Neural cell (in vitro differentiated cells): ENCODE measurements around the gene CARD14. TPM values are rescaled to one million over a fixed set of nuclear protein-coding genes. Genes with fewer than 3 reads are reported as not detected.

ENCODE experiments used
- H2AFZ ChIP-seq: fragments of 200-600, 300-800 bp; sonication (generic), shearing (Covaris generic); 2 replicates; pipeline ENCODE4 v1.6.0; 2014; ENCODE audit warnings: low read depth, mild to moderate bottlenecking, antibody characterized with exemption, low read length, moderate library complexity
- H3F3A ChIP-seq: fragments of 200-600 bp; shearing (Covaris generic); 2 replicates; pipeline ENCODE4 v1.6.1; 2016; ENCODE audit warnings: mild to moderate bottlenecking, moderate library complexity, mixed read lengths, antibody characterized with exemption, low read length; ENCODE audit not compliant: insufficient read depth, poor library complexity, severe bottlenecking
- H3K27ac ChIP-seq: fragments of 200-600, 300-800 bp; sonication (generic), shearing (Covaris generic); 2 replicates; pipeline ENCODE4 v1.5.1; 2014; ENCODE audit warnings: mild to moderate bottlenecking, low read length, moderate library complexity
- H3K27me3 ChIP-seq: fragments of 300-800, 200-600 bp; sonication (generic), shearing (Covaris generic); 2 replicates; pipeline ENCODE4 v1.6.0; 2014; ENCODE audit warnings: mild to moderate bottlenecking, low read depth, low read length, moderate library complexity; ENCODE audit not compliant: insufficient read depth
- H3K36me3 ChIP-seq: fragments of 300-800, 200-600 bp; sonication (generic), shearing (Covaris generic); 2 replicates; pipeline ENCODE4 v1.5.1; 2014; ENCODE audit warnings: mild to moderate bottlenecking, antibody characterized with exemption, low read length, moderate library complexity; ENCODE audit not compliant: insufficient read depth
- H3K4me2 ChIP-seq: fragments of 300-800, 200-600 bp; sonication (generic), shearing (Covaris generic); 2 replicates; pipeline ENCODE4 v1.6.0; 2014; ENCODE audit warnings: mild to moderate bottlenecking, low read length
- H3K4me3 ChIP-seq: fragments of 300-800, 200-600 bp; sonication (generic), shearing (Covaris generic); 2 replicates; pipeline ENCODE4 v1.5.1; 2014; ENCODE audit warnings: mild to moderate bottlenecking, low read length, moderate library complexity
- H3K79me2 ChIP-seq: fragments of 200-600 bp; shearing (Covaris generic); replicated peaks from 2 replicates; pipeline ENCODE4 v1.6.0; 2014; ENCODE audit warnings: mild to moderate bottlenecking, low read length, moderate library complexity; ENCODE audit not compliant: insufficient read depth
- H3K9ac ChIP-seq: fragments of 300-800, 200-600 bp; sonication (generic), shearing (Covaris generic); 2 replicates; pipeline ENCODE4 v1.6.1; 2016; ENCODE audit warnings: mild to moderate bottlenecking, low read length, mixed read lengths
- H3K9me2 ChIP-seq: fragments of 200-600 bp; shearing (Covaris generic); 2 replicates; pipeline ENCODE4 v1.6.1; 2016; ENCODE audit warnings: mild to moderate bottlenecking, low read length, mixed read lengths; ENCODE audit not compliant: insufficient read depth
- H3K9me3 ChIP-seq: fragments of 200-600, 300-800 bp; sonication (generic), shearing (Covaris generic); 2 replicates; pipeline ENCODE4 v1.6.1; 2016; ENCODE audit warnings: mild to moderate bottlenecking, mixed run types, low read length, moderate library complexity, mixed read lengths
- H4K20me1 ChIP-seq: fragments of 200-600 bp; shearing (Covaris generic); 2 replicates; pipeline ENCODE4 v1.6.1; 2016; ENCODE audit warnings: mild to moderate bottlenecking, mixed run types; ENCODE audit not compliant: insufficient read depth
- EP300 ChIP-seq: fragments of 450-650 bp; conservative IDR thresholded peaks from 2 replicates; pipeline ENCODE4 v1.6.1; 2014; ENCODE audit warnings: antibody characterized with exemption, mild to moderate bottlenecking, moderate library complexity; ENCODE audit not compliant: poor library complexity, severe bottlenecking
- EZH2 ChIP-seq: fragments of 200-600, 300-800 bp; shearing (Covaris generic), sonication (generic); IDR thresholded peaks from 2 replicates; pipeline ENCODE4 v1.6.1; 2014; ENCODE audit warnings: antibody characterized with exemption, low read length, borderline replicate concordance, mild to moderate bottlenecking; ENCODE audit not compliant: insufficient read depth, poor library complexity, severe bottlenecking
- MXI1 ChIP-seq: fragments of 450-650 bp; conservative IDR thresholded peaks from 2 replicates; pipeline ENCODE4 v1.6.1; 2014; ENCODE audit warnings: antibody characterized with exemption, mild to moderate bottlenecking; ENCODE audit not compliant: poor library complexity, severe bottlenecking
- POLR2AphosphoS5 ChIP-seq: IDR thresholded peaks from 2 replicates; pipeline ENCODE4 v1.6.1; 2012
- RAD21 ChIP-seq: fragments of 450-650 bp; conservative IDR thresholded peaks from 2 replicates; pipeline ENCODE4 v1.6.1; 2014; ENCODE audit warnings: antibody characterized with exemption, mild to moderate bottlenecking, moderate library complexity
- SMC3 ChIP-seq: fragments of 450-650 bp; conservative IDR thresholded peaks from 2 replicates; pipeline ENCODE4 v1.6.1; 2014; ENCODE audit warnings: antibody characterized with exemption, mild to moderate bottlenecking, moderate library complexity; ENCODE audit not compliant: poor library complexity
- TAF1 ChIP-seq: IDR thresholded peaks from 2 replicates; pipeline ENCODE4 v1.6.1; 2012; ENCODE audit warnings: low read depth
- polyA plus RNA-seq: library from polyadenylated mRNA; depleted of rRNA; stranded (reverse); fragments of >200 nt; gene quantifications from 2 replicates; pipeline ENCODE4 v1.2.3, GENCODE V29; 2014
- TF ChIP-seq, protein P1 (sequence below): fragments of 450-650 bp; IDR thresholded peaks from 2 replicates; pipeline ENCODE4 v1.5.1; 2014; ENCODE audit warnings: antibody characterized with exemption, mild to moderate bottlenecking, moderate library complexity; ENCODE audit not compliant: poor library complexity, severe bottlenecking
- TF ChIP-seq, protein P2 (sequence below): IDR thresholded peaks from 2 replicates; pipeline ENCODE4 v1.6.1; 2012; ENCODE audit warnings: borderline replicate concordance

CARD14 gene
- polyA plus RNA-seq, 1 donor from 2014 or later, result 0.12 TPM

GRCh38 chr17:80195141-80195540, 25.3 kb downstream of the CARD14 start:
- TF ChIP-seq POLR2AphosphoS5, result no peak
- no peak for TF ChIP-seq EP300
- no peak for TF ChIP-seq SMC3
- no peak for TF ChIP-seq TAF1
- no peak for TF ChIP-seq MXI1
- no peak for TF ChIP-seq RAD21
- TF ChIP-seq EZH2, result no peak
- TF ChIP-seq, protein P1, sequence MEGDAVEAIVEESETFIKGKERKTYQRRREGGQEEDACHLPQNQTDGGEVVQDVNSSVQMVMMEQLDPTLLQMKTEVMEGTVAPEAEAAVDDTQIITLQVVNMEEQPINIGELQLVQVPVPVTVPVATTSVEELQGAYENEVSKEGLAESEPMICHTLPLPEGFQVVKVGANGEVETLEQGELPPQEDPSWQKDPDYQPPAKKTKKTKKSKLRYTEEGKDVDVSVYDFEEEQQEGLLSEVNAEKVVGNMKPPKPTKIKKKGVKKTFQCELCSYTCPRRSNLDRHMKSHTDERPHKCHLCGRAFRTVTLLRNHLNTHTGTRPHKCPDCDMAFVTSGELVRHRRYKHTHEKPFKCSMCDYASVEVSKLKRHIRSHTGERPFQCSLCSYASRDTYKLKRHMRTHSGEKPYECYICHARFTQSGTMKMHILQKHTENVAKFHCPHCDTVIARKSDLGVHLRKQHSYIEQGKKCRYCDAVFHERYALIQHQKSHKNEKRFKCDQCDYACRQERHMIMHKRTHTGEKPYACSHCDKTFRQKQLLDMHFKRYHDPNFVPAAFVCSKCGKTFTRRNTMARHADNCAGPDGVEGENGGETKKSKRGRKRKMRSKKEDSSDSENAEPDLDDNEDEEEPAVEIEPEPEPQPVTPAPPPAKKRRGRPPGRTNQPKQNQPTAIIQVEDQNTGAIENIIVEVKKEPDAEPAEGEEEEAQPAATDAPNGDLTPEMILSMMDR, result no peak
- TF ChIP-seq, protein P2, sequence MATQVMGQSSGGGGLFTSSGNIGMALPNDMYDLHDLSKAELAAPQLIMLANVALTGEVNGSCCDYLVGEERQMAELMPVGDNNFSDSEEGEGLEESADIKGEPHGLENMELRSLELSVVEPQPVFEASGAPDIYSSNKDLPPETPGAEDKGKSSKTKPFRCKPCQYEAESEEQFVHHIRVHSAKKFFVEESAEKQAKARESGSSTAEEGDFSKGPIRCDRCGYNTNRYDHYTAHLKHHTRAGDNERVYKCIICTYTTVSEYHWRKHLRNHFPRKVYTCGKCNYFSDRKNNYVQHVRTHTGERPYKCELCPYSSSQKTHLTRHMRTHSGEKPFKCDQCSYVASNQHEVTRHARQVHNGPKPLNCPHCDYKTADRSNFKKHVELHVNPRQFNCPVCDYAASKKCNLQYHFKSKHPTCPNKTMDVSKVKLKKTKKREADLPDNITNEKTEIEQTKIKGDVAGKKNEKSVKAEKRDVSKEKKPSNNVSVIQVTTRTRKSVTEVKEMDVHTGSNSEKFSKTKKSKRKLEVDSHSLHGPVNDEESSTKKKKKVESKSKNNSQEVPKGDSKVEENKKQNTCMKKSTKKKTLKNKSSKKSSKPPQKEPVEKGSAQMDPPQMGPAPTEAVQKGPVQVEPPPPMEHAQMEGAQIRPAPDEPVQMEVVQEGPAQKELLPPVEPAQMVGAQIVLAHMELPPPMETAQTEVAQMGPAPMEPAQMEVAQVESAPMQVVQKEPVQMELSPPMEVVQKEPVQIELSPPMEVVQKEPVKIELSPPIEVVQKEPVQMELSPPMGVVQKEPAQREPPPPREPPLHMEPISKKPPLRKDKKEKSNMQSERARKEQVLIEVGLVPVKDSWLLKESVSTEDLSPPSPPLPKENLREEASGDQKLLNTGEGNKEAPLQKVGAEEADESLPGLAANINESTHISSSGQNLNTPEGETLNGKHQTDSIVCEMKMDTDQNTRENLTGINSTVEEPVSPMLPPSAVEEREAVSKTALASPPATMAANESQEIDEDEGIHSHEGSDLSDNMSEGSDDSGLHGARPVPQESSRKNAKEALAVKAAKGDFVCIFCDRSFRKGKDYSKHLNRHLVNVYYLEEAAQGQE, result no peak
- H3K4me2 ChIP-seq, result no peak overlapping the region
- no peaks in the 10 kb centered on the region for H3F3A ChIP-seq

DNA sequence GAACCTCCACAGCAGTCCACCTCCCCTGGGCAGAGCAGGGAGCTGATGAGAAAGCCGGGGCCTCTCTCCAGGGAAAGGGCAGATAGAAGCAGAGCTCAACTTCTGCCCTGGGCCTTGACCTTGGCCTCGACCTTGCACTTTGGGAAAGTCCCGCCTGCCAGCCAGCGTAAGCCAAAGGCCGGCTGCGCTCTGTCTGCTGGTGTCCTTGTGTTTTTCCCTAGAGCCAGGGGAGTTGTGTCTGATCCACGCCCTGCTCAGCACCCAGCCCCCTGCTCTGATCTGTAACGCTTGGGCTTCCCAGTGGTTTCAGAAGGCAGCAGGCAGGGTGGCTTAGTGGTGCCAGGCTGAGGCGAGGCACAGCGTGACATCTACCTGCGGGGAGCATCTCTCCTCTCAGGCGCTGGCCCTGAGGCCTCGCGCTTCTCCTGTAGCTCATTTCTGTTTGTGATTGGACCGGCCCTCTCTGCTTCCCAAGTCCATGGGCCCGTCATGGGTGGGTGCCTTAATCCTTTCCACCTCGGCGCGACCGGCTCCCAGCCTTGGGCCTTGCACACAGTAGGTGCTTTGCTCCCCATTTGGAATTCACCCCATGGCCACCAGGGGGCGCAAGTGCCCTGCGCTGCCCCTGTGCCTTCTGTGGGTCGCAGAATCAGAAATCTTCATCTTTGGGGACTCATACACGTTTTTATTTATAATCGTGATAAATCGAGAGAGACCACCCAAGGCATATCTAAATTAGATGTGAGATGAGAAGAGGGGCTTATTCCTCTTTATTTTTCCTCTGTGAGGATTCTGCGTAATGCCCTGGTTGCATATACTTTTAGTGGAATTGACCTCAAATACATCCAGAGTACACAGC, 26.1 kb downstream of the CARD14 start:
- no peaks in the 10 kb centered on the region for H3K9me3 ChIP-seq
- H4K20me1 ChIP-seq, result no peaks in the 10 kb centered on the region
- no peak overlapping the region for H3K4me2 ChIP-seq
- no peaks in the 10 kb centered on the region for H3K36me3 ChIP-seq
- H3K9ac ChIP-seq, result no peak overlapping the region
- TF ChIP-seq, protein P2, result no peak
- TF ChIP-seq RAD21 (peak; percentile 40), EP300 (no peak), SMC3 (peak; percentile 23), EZH2 (no peak), POLR2AphosphoS5 (no peak), MXI1 (no peak), TAF1 (no peak)
- TF ChIP-seq, protein P1, result peak; percentile 60
- H3K9me2 ChIP-seq, result no peaks in the 10 kb centered on the region
- H3F3A ChIP-seq, result no peaks in the 10 kb centered on the region
- no peak overlapping the region for H2AFZ ChIP-seq
- H3K79me2 ChIP-seq, result no peaks in the 10 kb centered on the region
- H3K4me3 ChIP-seq, result no peak overlapping the region
- no peak overlapping the region for H3K27ac ChIP-seq
- H3K27me3 ChIP-seq, result no peaks in the 10 kb centered on the region

More at GRCh38 chr17:80195141-80195540, 25.3 kb downstream of the CARD14 start:
- no peak overlapping the region for H3K27ac ChIP-seq
- no peak overlapping the region for H2AFZ ChIP-seq
- H3K9me3 ChIP-seq, result no peaks in the 10 kb centered on the region
- no peaks in the 10 kb centered on the region for H3K9me2 ChIP-seq
- H3K4me3 ChIP-seq, result no peak overlapping the region
- H4K20me1 ChIP-seq, result no peaks in the 10 kb centered on the region
- no peaks in the 10 kb centered on the region for H3K27me3 ChIP-seq
- H3K9ac ChIP-seq, result no peak overlapping the region
- no peaks in the 10 kb centered on the region for H3K36me3 ChIP-seq
- H3K79me2 ChIP-seq, result no peaks in the 10 kb centered on the region
